HTR-8/SVneo (cell line): ENCODE results near the gene CALM1.

ENCODE experiments used
- DNase-seq: peaks from one replicate; pipeline ENCODE4 v3.0.0; 2011; ENCODE audit warnings: low spot score, mixed read lengths; ENCODE audit not compliant: insufficient read length
- FAIRE-seq: peaks from 2 replicates; lab custom pipeline; 2011; peaks lifted over from hg19 to GRCh38; lab: Jason Lieb, UNC

CALM1 gene

GRCh38 chr14:90396341-90397339 lies at the start of gene CALM1:
CALM1 (plus strand) TSS chr14:90397029; CDS start chr14:90397231, 202 bp downstream.
- peak; percentile 80 for DNase-seq
- peak; percentile 97 for FAIRE-seq

DNA sequence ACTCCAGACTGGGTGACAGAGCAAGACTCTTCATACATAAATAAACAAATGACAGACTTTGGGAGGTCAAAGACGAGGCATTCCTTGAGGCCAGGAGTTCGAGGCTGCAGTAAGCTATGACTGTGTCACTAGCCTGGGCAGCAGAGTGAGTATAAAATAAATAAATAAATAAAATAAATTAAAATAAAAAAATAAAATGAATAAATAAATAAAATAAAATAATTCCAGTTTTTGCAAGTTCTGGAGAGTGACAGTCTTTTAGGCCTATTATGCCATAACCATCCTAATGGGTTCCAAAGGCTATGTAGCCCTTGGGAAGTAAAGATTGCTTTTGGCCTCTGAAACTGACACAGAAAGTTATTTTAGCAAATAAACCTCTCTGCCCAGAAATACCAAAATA lies 48.6 kb upstream of the CALM1 start:
- DNase-seq (no peak), FAIRE-seq (no peak)

GRCh38 chr14:90349739-90350138 lies 47.1 kb upstream of the CALM1 start:
- no peak for DNase-seq
- no peak for FAIRE-seq

DNA sequence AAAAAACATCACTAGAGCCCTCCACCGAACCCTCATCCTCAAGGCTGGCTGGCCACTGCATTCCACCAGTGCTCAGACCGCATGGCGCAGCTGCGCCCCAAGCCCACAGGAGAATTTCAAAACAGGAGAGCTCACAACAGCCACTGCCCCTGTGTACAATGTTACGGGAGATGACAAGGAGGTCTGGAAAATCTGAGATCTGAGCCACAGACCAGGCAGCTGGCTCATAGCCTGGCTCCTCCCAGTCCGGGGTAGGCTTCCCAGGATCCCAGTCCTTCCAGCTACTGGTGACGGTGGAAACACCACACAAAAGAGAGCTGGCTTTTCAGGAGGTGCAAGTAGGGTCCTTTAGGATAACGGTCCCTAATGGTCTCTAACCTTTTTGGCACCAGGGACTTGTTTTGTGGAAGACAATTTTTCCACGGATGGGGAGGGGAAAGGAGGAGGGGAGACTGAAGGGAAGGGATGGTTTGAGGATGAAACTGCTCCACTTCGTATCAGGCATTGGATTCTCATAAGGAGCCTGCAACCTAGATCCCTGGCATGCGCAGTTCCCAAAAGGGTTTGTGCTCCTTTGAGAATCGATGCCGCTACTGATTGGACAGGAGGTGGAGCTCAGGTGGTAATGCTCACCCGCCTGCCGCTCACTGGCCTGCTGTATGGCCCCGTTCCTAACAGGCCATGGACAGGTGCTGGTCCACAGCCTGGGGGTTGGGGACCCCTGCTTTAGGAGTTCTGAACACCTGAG lies 42.1 kb upstream of the CALM1 start:
- FAIRE-seq (no peak), DNase-seq (no peak)

DNA sequence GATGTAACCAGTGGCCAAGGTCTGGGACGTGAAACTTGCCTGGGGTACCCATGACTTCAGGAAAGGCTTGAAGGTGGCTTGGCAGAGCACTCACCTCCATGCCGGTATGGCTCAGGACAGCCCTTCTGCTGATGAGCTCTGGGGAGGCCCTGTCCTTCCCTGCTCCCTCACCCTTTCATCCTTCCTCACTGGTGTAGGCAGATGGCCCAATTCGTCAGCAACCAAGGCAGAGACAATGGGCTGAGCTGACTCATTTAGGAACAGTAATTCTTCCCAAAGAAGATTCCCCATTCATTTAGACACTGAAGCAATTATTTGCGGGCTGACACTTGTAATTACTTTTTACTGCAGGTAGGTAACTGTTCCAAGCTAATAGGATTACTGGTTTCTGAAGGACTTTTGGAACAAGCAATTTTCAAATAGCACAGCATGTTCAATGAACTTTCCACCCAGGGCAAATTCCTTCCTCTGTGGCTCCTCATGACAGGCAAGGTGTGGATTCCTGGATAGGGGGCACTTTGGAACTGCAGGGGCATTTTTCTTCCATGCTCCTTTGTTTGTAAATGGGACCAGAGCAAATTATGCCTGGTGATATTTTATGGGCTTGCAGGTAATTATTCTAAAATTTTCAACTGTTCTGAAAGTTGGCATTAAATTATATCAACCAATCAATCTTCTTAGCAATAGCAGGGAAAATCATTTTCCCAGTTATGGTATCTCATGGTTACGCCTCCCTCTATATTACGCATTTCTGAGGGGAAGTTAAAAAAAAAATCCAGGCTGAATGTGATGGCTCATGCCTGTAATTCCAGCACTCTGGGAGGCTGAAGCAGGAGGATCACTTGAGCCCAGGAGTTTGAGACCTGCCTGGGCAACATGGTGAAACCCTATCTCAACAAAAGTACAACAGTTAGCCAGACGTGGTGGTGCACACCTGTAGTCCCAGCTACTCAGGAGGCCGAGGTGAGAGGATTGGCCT lies 41.0 kb upstream of the CALM1 start:
- DNase-seq: no peak

DNA sequence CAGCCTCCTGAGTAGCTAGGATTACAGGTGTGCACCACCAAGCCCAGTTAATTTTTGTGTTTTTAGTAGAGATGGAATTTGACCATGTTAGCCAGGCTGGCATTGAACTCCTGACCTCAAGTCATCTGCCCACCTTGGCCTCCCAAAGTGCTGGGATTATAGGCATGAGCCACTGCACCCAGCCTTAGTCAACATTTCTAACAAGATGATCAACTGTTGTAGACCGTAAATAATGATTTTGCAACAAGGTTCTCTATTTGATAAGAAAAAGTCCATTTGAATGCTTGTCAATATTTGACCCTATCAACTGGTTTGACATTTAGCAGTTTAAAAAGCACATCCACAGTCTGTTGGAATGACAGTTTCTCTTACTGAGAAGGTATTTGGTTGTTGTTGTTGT lies 39.9 kb upstream of the CALM1 start:
- no peak for DNase-seq
- no peak for FAIRE-seq

More for the DNA sequence above, 41.0 kb upstream of the CALM1 start:
- FAIRE-seq: no peak

DNA sequence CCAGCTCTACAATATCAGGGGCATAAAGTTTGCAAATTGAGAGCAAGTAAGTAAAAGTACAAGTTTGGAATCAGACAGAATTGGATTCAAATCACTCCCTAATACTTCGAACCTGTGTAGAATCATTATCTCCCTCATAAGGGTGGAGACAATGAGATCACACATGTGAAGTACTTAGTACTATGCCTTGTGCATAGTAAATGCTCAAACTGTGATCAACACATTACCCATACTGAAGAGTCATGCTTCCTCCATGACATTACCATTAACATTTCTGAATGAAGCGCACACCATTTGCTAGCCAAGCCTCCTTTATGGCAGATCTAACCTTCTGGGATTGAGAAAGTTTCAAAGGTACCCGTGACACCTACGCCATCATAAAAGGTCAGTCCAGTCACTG lies 38.5 kb upstream of the CALM1 start:
- no peak for FAIRE-seq
- no peak for DNase-seq

DNA sequence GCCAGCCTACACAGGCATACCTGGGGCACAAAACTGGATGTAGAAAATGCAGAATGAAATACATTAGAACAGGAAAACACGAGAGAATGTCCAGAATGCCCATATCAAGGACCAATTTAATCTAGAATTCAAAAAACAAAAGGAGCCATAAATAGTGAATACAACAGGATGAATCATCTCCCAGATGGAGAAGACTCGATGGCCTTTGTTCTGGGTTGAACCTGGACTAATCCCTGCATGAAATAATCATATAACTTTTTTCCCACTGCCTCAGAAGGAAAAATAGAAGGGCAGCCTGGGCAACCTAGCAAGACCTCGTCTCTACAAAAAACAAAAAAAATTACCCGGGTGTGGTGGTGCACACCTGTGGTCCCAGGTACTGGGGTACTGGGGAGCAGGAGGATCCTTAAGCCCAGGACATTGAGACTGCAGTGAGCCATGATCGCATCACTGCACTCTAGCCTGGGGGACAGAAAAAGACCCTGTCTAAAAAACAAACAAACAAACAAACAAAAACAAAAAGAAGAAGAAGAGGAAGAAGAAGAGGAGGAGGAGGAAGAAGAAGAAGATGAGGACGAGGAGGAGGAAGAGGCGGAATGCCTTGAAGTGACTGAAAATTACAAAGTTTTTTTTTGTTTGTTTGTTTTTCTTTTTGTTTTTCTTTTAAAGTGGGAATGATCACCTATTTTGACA lies 34.8 kb upstream of the CALM1 start:
- FAIRE-seq: no peak
- no peak for DNase-seq

DNA sequence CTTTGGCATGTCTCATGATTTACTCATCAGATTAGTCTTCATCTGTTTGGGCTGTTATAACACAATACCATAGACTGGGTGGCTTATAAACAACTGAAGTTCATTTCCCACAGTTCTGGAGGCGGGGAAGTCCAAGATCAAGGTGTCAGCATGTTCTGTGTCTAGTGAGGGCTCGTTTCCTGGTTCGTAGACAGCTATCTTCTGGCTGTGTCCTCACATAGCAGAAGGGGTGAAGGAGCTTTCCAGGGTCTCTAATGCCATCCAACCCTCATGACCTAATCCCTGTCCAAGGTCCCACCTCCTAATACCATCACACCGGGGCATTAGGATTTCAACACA lies 34.3 kb upstream of the CALM1 start:
- DNase-seq (no peak), FAIRE-seq (no peak)

DNA sequence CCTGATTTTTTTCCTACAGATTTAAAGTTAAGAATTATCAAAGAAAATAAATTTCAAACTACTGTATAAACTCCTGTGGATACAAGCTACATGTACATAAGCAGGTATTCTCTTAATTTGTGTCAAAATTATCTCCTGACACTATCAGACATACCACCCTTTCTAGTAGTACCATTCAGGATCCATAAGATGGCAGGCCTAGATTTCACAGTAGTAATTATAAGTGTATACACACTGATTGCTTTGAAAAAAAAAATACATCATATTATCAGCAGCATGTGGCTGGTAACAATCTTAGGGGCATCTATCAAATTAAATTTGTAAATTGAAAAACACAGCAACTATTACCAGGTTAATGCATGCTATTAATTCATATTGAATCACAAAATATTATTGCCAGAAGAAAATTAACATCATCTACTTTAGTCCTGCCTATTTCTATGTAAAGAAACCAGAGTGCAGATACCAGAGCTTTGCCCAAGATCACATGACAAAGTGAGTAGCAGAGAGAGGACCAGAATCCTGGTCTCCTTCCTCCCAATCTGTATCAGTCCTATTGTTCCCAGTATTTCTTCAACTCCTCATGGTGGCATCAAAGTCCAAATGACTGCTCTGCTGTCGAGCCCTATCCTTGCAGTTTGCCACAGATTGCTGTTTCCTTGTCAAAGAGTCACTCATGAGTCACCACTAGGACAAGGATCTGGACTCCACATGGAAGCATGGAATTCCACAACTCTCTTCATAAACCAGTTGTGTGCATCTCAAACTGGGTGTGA lies 27.7 kb upstream of the CALM1 start:
- FAIRE-seq: peak; percentile 40
- no peak for DNase-seq

- DNase-seq: no peak
- no peak for FAIRE-seq
Measured at GRCh38 chr14:90373887-90374286, 22.9 kb upstream of the CALM1 start.

DNA sequence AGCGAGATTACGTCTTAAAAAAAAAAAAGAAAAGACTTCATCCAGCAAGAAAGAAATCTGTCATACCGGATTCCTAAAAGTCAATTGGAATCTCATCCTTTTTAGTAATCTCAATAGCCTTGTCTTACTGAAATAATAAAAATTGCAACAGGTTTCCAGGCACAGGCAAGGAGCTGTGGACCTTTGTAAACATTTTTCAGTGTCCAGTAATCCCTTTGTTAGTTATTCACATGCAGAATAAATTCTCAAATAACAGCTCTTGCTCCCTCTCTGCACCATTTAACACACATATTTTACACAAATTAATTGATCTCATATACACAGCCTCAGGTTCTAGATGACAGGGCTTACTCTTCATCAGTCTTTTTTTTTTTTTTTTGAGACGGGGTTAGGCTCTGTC lies 22.0 kb upstream of the CALM1 start:
- DNase-seq: no peak
- no peak for FAIRE-seq

DNA sequence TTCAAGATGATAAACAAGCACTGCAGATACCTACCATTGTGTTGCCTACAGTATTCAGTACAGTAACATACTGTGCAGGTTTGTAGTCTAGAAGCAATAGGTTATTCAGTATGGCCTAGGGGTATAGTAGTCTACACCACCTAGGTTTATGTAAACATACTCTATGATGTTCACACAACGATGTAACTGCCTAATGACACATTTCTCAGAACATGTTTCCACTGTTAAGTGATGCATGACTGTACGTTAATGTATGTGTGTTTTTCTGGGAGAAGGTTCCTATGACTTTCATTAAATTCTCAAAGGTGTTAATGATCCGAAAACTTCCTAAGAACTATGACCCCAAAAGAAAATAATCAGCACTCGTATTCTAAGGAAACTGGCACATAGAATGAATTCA lies 20.9 kb upstream of the CALM1 start:
- DNase-seq: no peak

GRCh38 chr14:90378249-90378648 lies 18.6 kb upstream of the CALM1 start:
- FAIRE-seq (no peak), DNase-seq (no peak)

More for the DNA sequence above, 20.9 kb upstream of the CALM1 start:
- peak; percentile 13 for FAIRE-seq

DNA sequence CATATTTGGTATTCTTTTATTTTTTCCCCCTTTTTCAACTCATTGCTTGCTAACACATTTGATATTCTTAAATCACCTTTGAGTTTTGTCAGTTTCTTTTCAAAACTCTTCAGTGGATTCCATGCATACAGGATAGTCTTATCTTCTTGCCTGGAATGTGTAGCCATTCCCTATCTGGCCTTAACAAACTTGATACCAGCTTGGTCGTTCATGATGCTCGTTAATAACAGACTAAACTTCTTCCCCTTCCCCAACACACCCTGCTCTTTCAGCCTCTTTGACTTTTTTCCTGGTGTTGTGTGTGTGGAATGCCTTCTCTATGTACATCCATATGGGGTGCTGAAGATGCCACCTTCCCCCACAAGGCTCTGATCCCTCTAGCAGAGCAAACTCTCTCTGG lies 17.7 kb upstream of the CALM1 start:
- no peak for FAIRE-seq
- DNase-seq: no peak

- FAIRE-seq (no peak), DNase-seq (no peak)
Measured at GRCh38 chr14:90381011-90381786, 15.6 kb upstream of the CALM1 start.

DNA sequence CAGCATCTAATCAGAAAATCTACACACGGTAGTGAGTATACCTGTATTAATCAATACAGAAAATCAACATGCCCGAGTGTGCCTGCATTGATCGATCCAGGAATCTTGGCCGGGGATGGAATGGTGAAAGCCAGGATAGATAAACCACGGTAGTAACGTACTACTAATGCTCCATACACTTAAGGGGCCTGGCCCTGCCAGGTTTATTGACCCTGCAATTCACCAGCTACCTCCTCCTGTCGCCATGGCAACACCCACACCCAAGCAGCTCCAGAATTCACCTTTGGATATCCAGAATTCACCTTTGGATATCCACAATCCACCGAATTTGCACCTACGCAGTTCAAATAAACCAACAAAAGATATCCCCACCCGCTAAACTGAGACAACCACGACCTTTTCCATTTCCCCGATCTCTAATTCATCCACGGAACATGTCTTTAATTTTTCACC lies 14.8 kb upstream of the CALM1 start:
- FAIRE-seq (no peak), DNase-seq (no peak)
